COR-L47 (cell line): Measurements from ENCODE around the gene MINPP1.
A peak's percentile ranks its signal among the peaks of the same experiment; 100 is the strongest.
"Not testable (repeated sequence)": the region's sequence is repeated elsewhere in the genome, so short reads cannot be mapped to it uniquely, and the experiment has no call there.

Experiments used
- DNase-seq: peaks from one replicate; lab custom pipeline; 2025; lab: John Stamatoyannopoulos, UW

MINPP1 gene, protein sequence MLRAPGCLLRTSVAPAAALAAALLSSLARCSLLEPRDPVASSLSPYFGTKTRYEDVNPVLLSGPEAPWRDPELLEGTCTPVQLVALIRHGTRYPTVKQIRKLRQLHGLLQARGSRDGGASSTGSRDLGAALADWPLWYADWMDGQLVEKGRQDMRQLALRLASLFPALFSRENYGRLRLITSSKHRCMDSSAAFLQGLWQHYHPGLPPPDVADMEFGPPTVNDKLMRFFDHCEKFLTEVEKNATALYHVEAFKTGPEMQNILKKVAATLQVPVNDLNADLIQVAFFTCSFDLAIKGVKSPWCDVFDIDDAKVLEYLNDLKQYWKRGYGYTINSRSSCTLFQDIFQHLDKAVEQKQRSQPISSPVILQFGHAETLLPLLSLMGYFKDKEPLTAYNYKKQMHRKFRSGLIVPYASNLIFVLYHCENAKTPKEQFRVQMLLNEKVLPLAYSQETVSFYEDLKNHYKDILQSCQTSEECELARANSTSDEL

DNA sequence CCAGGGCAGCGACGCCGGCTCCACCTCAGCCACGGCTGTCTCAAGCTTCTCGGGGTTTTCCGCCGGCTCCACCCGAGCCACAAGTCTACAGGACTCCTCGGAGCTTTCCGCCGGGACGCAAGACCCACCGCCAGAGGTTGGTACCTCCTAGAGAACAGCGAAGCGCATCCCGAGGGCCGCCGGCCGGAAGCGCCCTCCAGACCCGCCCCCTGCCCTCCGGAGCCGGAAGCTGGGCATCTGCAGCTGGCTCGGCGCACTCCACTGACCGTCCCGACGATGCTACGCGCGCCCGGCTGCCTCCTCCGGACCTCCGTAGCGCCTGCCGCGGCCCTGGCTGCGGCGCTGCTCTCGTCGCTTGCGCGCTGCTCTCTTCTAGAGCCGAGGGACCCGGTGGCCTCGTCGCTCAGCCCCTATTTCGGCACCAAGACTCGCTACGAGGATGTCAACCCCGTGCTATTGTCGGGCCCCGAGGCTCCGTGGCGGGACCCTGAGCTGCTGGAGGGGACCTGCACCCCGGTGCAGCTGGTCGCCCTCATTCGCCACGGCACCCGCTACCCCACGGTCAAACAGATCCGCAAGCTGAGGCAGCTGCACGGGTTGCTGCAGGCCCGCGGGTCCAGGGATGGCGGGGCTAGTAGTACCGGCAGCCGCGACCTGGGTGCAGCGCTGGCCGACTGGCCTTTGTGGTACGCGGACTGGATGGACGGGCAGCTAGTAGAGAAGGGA is at the start of gene MINPP1:
TSS of gene MINPP1 (plus strand) at position 254 of the 726 bp plus-strand sequence. CDS start at position 277, 23 bp downstream.
- DNase-seq, result peak; percentile 51

DNA sequence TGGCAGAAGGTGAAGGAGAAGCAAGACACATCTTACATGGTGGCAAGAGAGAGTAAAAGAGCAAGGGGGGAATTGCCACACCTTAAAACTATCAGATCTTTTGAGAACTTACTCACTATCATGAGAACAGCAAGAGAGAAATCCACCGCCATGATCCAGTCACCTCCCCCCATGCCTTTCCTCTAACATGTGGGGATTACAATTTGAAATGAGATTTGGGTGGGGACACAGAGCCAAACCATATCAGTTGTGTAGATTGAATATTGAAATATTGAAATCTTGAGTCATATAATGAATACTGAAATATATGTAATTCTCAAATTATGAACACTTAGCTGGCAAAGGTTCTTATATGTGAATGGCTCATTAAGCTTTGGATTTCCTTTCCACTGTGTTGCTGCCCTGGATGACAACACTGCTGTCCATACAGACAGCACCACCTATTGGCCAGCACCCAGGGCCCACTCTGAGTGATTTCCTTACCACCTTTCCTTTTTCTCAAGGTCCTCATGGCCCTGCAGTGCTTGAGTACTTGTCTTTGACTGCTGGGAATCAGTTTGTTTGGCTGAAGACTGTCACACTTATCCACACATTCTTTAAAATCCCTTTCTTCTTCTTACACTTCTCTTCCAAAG is 48.0 kb upstream of the MINPP1 start:
- DNase-seq, result not testable (repeated sequence)

- not testable (repeated sequence) for DNase-seq
These were observed 42.9 kb upstream of the MINPP1 start for GRCh38 chr10:87461751-87462150.

- DNase-seq, result not testable (repeated sequence)
These were observed 37.8 kb upstream of the MINPP1 start for GRCh38 chr10:87466849-87467248.

- not testable (repeated sequence) for DNase-seq
These were observed 16.0 kb upstream of the MINPP1 start for GRCh38 chr10:87488733-87489132.

- not testable (repeated sequence) for DNase-seq
These were observed 14.4 kb upstream of the MINPP1 start for GRCh38 chr10:87490285-87490684.

DNA sequence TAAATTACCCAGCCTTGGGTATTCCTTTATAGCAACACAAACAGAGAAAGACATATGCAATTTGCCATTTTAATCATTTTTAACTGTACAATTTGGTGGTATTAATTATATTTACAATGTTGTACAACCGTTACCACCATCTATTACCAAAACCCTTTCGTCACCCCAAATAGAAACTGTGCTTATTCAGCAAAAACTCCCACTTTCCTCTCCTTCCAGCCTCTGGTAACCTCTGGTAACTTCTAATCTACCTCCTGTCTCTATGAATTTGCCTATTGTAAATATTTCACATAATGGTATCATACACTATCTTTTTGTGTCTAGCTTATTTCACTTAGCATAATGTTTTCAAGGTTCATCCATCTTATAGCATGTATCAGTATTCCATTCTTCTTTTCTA is 12.2 kb upstream of the MINPP1 start:
- not testable (repeated sequence) for DNase-seq

- not testable (repeated sequence) for DNase-seq
These were observed 9.2 kb upstream of the MINPP1 start for GRCh38 chr10:87495446-87495845.

DNA sequence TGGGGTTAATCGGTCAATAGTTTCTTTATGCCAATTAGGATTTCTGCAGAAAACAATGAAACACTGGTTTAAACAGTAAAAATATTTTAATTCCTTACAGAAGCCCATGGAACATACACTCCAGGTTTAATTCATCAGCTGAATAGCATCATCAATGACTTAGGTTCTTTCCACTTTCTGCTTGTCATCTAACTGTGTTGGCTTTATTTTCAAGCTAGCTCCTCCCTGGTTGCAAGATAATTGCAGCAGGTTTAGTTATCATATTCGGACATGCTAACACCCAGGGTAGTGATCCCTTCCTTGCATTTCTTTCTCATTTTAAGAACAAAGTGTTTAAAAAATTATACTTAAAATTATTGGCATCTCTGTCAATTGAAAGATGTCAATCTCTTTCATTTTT is 7.3 kb upstream of the MINPP1 start:
- not testable (repeated sequence) for DNase-seq

- not testable (repeated sequence) for DNase-seq
These were observed 6.4 kb upstream of the MINPP1 start for GRCh38 chr10:87498106-87498789.

DNA sequence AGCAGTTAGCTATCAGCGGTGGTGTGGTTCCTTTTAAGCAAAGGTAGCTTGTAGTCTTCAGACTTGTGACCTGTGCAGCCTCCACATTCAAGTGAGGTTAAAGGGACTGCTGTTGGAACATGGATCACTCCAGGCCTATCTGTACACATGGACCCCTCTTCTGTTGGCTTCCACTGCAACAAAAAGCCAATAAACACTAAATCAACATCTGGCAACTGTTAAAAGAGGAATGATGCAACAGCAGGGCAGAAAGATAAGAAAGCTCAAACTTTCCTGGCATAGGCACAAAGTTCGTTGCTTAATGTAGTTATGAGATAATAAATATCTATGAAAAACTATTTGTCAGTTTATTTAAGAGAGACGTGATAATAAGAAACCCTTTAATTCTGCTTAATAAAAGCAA is 4.0 kb upstream of the MINPP1 start:
- DNase-seq, result no peak

GRCh38 chr10:87503401-87503800 is 1.3 kb upstream of the MINPP1 start:
- DNase-seq, result no peak

DNA sequence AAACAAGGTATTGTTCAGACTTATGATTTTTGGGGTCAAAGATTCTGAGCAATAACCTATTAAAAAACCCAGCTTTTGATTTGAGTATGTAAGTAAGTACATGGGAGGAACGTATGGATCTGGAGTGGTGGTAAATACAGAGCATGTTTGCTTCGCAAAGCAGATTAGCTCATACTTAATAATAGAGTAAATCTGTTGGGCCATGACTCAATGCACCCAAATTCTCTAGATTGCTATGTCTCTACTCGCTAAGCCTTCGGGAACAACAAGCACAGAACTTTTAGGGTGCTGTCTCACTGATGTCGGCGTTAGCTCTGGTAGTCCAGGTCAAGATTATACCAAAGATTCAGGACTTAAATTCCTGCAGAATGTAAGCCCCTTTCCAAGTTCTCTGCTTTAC is 807 bp upstream of the MINPP1 start:
- DNase-seq, result no peak

GRCh38 chr10:87504307-87504639 is 420 bp upstream of the MINPP1 start:
- DNase-seq, result no peak

DNA sequence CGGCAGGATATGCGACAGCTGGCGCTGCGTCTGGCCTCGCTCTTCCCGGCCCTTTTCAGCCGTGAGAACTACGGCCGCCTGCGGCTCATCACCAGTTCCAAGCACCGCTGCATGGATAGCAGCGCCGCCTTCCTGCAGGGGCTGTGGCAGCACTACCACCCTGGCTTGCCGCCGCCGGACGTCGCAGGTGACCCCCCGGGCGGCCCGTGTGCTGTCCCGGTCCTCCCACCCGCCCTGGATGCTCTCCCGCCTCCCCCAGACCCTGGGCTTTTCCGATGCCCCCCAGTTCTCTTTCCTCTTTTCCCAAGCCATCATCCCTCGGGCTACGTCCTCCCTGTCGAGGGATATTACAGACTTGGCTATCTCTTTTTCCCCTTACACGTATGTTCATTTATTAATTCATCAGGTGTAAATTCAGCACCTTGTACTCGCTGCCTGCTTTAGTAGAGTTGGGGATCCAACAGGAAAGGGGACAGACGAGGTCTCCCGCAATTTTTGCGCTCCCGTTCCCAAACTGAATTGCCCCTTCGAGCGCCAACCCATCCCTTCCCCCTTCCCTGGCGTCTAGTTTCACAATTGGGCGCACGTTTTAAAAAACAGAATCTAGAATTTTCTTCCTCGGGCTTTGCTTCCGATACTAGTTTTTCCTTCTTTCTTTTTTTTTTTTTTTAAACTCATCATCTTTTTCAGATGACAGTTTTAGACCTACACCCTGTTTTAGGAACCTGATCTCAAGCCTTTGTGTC is 846 bp downstream of the MINPP1 start:
- DNase-seq, result peak; percentile 13

DNA sequence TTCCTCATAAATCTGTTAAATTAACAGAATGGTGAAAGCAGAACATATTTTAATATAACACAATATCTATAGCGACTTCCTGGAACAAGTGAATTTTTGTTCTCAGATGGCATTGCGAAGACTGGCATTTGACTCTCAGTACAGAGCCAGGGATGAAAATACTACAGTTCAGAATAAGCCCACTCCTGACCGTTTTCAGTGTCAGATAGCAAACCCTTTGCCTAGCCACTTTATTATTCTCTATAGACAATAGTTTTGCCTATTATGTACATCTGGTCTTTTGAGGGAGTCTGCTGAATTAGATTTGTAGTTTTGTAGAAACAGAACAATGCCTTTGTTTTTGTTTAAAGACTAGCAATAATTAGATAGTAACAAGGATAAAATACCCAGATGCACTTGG is 2.3 kb downstream of the MINPP1 start:
- no peak for DNase-seq

DNA sequence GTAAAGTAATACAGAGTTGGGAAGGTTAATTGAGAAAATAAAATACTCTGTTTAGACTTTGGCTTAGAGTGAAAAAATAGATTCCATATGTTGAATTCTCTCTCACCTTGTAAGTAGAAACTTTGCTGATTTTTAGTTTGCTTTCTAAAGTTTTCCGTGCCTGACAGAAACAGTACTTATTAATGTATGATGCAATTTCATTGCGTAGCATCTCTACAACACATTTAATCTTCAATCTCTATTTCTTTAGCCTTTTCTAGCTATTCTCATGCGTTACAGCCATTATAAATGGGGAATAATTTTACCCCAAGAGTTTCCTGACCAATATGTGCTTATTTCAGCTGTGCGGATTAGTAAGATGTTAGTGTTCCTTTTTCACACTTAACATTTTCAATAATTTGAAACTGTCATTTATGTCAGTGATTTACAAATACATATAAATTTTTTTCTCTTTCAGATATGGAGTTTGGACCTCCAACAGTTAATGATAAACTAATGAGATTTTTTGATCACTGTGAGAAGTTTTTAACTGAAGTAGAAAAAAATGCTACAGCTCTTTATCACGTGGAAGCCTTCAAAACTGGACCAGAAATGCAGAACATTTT is 3.3 kb downstream of the MINPP1 start:
- no peak for DNase-seq

- DNase-seq, result no peak
These were observed 4.1 kb downstream of the MINPP1 start for GRCh38 chr10:87508837-87509236.

GRCh38 chr10:87510025-87510424 is 5.3 kb downstream of the MINPP1 start:
- no peak for DNase-seq

DNA sequence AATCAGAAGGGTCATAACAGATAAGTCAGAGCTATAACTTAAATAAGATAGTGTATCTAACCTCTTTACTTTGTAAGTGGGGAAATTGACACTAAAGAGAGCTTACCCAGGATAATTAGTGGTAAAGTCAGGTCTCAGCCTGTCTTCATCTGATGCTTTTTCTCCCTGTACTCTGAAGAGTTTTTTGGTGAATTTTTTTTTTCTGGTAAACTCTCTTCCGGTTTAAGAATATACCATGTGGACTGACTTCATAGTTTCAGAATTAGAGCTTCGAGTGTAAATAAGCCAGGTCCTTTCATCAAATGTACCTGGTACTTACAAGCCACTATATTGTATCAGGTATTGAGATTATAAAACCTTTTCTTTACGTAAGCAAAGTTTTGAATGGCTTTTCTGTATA is 6.8 kb downstream of the MINPP1 start:
- no peak for DNase-seq

DNA sequence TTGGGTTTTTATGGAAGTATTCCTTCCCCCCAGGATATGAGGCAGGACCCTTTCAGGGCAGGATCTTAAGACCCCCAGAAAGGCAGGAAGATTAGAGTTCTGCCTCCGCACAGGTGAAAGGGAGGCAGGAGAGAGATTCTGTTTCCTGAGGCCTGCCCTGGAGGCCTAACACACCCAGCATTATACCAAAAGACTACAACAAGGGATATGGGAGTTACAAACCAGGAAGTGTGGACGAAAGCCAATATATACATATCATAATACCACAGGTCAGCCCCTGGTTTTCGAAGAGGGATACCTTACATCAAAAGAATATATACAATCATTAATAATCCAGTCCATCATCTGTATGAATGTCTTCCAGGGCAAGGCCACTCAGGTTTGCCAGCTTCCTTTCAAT is 14.2 kb downstream of the MINPP1 start:
- no peak for DNase-seq
